Activated naive CD4-positive, alpha-beta T cell treated with anti-CD3 and anti-CD28 coated beads, Interleukin-2, amount 50 U/mL, for 72 hours (primary cell): ENCODE data around the gene USP37. TPM values are rescaled to one million over a fixed set of nuclear protein-coding genes. Genes with fewer than 3 reads are reported as not detected.
"Not testable (repeated sequence)": the region's sequence is repeated elsewhere in the genome, so short reads cannot be mapped to it uniquely, and the experiment has no call there.

Experiments used
- ATAC-seq, 2 donors: fragments of 150-1000 bp; cut with Tn5 transposase; 2 replicates each; pipeline ENCODE4 v1.10.0; 2021; ENCODE audit warnings: mild to moderate bottlenecking in 2 of 2, moderate library complexity in 2 of 2
- DNase-seq, 2 donors: peaks; one replicate each; pipeline ENCODE4 v3.0.0; 2021 to 2022; ENCODE audit warnings: low spot score in 2 of 2
- H3K27ac Mint-ChIP-seq, 2 donors: one replicate each; pipeline ENCODE4 v1.8.0; 2022; ENCODE audit warnings: mild to moderate bottlenecking in 2 of 2, mixed read lengths in 2 of 2
- H3K36me3 Mint-ChIP-seq, 2 donors: one replicate each; pipeline ENCODE4 v1.8.0; 2022; ENCODE audit warnings: mixed read lengths in 2 of 2
- H3K9me3 Mint-ChIP-seq, 2 donors: one replicate each; pipeline ENCODE4 v1.8.0; 2022; ENCODE audit warnings: mixed read lengths in 2 of 2
- total RNA-seq, 2 donors: library from RNA; stranded (reverse); gene quantifications; one replicate each; pipeline ENCODE4 v1.2.3, GENCODE V29; 2022

The USP37 gene
- total RNA-seq, 2 donors from 2014 or later: 54.0 to 65.5 TPM

DNA sequence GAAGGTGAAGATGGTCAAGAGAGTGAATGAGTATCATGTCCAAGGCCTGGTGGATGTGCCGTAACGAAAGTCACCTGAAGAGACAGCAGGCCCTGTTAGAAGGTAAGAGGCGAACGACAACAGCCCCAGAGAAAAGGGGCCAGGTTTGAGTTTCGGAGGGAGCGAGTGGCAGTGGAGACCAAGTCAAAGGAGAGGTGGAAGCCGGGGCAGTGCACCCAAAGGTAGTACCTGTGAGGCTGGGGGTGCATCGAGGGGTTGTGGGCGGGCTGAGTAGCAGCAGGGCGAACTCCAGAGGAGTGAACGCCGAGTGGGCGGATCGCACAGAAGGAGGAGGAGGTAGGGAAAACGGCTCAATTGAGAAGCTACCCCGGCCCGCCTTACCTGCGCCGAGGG lies 358 bp downstream of the USP37 start:
- ATAC-seq (peak; percentile 46 to 65), DNase-seq (no peak)
- Mint-ChIP-seq H3K27ac (peak overlapping the region; percentile 99 to 100), H3K9me3 (no peaks in the 10 kb centered on the region), H3K36me3 (peaks cover 45 to 68% of the 10 kb centered on the region in 2 donors)

DNA sequence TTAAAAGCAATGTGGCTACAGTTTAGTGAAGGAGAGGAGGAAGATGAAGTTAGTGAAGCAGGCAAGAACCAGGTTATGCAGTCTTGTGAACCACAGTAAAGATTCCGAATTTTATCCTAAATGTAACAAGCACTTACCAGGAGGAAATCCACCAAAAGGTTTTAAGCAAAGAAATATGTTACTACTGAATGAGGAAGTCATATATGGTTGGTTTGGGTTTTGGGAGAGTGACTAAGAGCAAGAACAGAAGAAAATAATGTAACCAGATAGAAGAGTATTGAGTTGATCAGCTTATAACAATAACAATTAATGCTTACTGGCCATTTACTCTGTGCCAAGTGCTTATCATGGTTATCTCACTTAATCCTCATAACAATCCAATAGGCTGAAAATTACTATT lies 1.9 kb downstream of the USP37 start:
- Mint-ChIP-seq H3K27ac (peak overlapping the region in 1 of 2 donors; percentile 99), H3K9me3 (no peaks in the 10 kb centered on the region), H3K36me3 (peaks cover 51 to 73% of the 10 kb centered on the region in 2 donors)
- DNase-seq (no peak), ATAC-seq (no peak)

DNA sequence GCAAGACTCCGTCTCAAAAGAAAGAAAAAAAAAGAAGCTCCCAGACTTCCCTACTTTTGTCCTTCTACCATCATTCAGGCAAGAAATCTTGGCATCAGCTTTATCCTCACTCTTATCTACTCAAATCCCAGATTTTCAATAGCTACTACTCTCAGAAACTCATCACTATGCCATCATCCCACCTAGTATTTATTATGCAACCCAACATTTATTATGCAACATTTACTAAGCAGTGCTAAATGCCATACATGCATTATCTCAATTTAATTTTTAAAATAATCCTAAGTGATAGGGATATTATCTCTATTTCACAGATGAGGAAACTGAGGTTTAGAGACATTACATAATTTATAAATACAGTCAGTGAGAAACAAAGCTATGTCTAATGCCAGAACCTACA lies 4.1 kb downstream of the USP37 start:
- ATAC-seq (no peak), DNase-seq (no peak)
- H3K36me3 Mint-ChIP-seq: peaks cover 31 to 61% of the 10 kb centered on the region in 2 donors
- H3K9me3 Mint-ChIP-seq: no peaks in the 10 kb centered on the region
- H3K27ac Mint-ChIP-seq: no peak overlapping the region

DNA sequence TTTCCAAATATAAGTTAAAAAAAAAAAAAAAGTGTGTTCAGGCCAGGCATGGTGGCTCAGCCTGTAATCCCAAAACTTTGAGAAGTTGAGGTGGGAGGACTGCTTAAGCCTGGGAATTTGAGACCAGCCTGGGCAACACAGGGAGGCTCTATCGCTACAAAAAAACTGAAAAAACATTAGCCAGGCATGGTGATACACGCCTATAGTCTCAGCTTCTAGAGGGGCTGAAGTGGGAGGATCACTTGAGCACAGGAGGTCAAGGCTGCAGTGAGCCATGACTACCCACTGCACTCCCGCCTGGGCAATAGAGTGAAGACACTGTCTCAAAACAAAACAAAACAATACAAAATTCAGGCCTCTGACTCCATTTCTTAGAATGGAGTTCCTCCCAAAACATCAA lies 9.2 kb downstream of the USP37 start:
- Mint-ChIP-seq H3K36me3 (peaks cover 13 to 40% of the 10 kb centered on the region in 2 donors), H3K27ac (no peak overlapping the region), H3K9me3 (no peaks in the 10 kb centered on the region)
- no peak for DNase-seq
- ATAC-seq: no peak

DNA sequence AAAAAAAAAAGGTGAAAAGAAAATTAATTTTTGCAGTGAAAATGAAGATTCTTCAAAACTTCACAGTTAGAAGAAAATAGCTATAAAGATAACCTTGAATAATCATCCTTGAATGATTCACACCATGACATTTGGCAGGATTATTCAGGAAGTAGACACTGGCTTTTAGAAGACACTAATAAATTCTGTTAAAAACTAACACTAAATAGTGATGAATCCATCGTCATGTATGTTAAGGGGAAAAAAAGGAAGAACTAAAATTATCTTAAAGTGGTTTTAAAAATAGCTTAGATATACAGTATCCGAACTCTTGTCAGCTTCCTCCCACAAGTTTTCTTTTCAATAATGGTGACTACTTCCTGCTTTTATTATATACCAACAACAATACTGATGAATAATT lies 10.2 kb downstream of the USP37 start:
- DNase-seq (no peak), ATAC-seq (no peak)
- H3K9me3 Mint-ChIP-seq: no peaks in the 10 kb centered on the region
- H3K36me3 Mint-ChIP-seq: peaks cover 18 to 46% of the 10 kb centered on the region in 2 donors
- no peak overlapping the region for H3K27ac Mint-ChIP-seq

DNA sequence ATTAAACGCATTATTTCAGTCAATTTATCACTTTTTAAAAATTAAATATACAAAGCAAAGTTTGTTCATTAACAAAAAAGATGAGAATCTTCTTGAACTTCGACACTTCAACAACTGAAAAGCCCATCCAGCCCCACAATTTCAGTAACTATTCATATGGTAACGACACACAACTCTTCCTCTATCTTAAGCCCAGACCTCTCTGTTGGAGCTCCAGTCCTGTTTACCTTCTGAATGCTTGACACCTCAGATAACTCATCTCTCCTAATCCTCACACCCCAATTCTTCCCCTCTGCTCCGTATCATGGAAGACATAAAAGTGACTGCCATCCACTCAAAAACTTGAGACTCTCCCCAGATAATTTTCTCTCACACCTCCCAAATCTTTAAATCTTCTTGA lies 12.6 kb downstream of the USP37 start:
- H3K36me3 Mint-ChIP-seq: peaks cover 23 to 42% of the 10 kb centered on the region in 2 donors
- no peak for DNase-seq

DNA sequence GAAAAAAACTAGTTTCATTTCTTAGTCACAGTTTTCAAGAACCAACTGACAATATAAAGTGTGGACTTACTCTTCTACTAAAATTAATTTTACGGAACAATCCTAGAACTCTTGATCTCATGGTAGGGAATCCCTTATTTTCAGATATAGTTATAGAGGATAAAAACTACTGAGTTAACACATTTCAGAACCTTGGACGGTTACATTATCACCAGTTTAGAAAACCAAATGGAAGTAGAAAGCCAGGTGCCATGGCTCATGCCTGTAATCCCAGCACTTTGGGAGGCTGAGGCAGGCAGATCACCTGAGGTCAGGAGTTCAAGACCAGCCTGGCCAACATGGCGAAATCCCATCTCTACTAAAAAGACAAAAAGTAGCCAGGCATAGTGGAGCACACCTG lies 13.9 kb downstream of the USP37 start:
- H3K27ac Mint-ChIP-seq: peak overlapping the region in 1 of 2 donors; percentile 53
- ATAC-seq, DNase-seq, H3K9me3 Mint-ChIP-seq: not testable (repeated sequence)
- H3K36me3 Mint-ChIP-seq: peaks cover 23 to 42% of the 10 kb centered on the region in 2 donors

More for the DNA sequence above, 12.6 kb downstream of the USP37 start:
- Mint-ChIP-seq H3K27ac (peak overlapping the region in 1 of 2 donors; percentile 40), H3K9me3 (no peaks in the 10 kb centered on the region)
- no peak for ATAC-seq

DNA sequence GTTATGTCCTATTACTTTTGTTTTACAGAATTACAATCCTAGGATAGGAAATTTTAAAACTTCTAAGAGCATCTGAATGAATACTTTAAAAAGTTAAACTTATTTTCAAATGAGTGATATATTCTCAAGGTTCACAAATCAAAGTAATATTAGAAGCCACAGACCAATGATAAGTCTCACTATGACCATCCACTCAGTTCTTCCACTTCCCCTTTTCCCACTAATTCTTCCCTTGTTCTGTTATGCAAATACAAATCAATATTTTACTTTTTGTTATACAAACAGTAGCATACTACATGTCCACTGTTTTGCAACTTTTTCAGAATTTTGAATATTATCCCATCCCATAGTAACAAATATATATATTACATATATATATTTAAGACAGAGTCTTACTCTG lies 20.2 kb downstream of the USP37 start:
- Mint-ChIP-seq H3K36me3 (peaks cover 11 to 21% of the 10 kb centered on the region in 2 donors), H3K27ac (no peak overlapping the region), H3K9me3 (no peaks in the 10 kb centered on the region)
- DNase-seq (no peak), ATAC-seq (no peak)

DNA sequence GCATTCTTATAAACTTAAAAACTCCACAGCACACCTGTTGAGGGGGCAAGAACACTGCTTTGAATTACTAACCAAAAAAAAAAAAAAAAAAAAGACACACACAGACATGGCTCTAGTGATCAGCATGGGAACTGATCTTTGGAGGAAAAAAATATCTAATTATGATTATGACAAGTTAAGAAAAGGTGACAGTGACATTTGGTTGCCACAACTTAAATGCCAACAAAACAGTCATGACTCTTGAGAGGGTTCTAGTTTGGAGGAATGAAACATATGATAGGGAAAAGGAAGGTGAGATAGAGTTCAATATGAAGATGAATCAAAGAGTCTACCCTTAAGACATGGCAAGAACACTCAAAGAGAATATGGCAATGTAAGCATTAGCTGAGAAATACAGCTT lies 20.6 kb downstream of the USP37 start:
- ATAC-seq (peak in 1 of 2 donors; percentile 56), DNase-seq (no peak)
- H3K36me3 Mint-ChIP-seq: peaks cover 9 to 17% of the 10 kb centered on the region in 2 donors
- H3K27ac Mint-ChIP-seq: no peak overlapping the region
- H3K9me3 Mint-ChIP-seq: no peaks in the 10 kb centered on the region

DNA sequence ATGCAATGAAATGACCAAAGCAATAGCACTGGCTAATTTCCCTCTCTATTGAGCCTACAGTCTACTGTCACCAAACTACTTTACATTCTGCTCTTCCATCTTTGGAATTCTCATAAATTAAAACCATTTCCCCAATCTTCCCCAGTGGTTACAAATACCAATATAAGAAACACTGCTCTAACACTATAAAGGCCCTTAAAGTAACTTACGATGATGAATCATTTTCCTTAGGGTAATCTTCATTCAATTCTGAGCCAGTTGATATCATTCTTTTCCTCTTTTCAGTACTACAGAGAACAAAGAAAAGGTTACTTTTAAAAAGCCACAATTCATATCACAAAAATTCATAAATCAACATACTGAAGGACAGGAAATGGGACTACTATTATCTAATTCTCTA lies 22.1 kb downstream of the USP37 start:
- Mint-ChIP-seq H3K36me3 (peaks cover 6 to 7% of the 10 kb centered on the region in 2 donors), H3K27ac (no peak overlapping the region), H3K9me3 (no peaks in the 10 kb centered on the region)
- DNase-seq: no peak
- ATAC-seq: no peak

DNA sequence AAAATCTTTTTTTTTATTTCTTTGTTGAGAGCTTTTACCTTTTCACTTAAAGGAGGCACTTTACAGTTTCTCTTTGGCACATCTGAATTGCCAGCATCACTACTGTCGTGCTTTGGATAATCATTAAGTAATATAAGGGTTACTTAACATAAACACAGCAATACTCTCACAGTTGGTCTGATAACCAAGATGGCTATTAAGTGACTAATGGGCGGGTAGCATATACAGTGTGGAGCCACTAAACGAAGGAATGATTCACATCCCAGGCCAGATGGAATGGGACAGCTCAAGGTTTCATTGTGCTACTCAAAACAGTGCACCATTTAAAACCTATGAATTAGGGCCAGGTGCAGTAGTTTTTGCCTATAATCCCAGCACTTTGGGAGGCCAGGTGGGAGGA lies 28.1 kb downstream of the USP37 start:
- DNase-seq: no peak
- H3K9me3 Mint-ChIP-seq: no peaks in the 10 kb centered on the region
- H3K36me3 Mint-ChIP-seq: peaks cover 6 to 9% of the 10 kb centered on the region in 2 donors
- H3K27ac Mint-ChIP-seq: no peak overlapping the region
- no peak for ATAC-seq

DNA sequence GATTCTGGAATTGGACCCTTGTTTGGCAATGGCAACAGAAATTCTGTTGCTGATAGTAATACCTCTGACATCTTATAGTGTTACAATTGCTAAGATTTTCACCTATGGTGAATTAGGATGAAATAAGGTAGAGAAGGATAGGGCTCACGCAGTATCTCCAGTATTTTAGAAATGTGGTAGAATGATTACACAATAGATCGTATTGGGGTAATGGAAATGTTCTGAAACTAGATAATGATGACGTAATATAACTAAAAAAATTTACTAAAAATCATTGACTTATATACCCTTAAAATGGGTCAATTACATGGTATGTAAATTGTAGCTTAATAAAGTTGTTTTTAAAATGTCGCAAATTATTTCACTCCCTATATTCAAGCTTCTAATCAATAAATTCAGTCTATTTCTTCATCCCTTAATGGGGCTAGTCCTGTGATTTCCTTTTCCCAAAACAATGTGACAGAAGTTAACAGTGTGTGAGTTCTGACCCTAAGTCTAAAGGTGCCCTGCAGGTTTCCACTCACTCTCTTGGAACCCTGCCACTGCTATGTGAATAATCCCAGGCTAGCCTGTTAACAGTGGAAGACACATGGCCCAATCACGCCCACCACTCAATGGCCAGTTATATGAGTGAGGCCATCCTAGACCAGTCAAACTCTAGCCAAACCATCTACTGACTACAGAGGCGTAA lies 31.2 kb downstream of the USP37 start:
- no peak for ATAC-seq
- Mint-ChIP-seq H3K27ac (peak overlapping the region in 1 of 2 donors; percentile 31), H3K9me3 (no peaks in the 10 kb centered on the region), H3K36me3 (peaks cover 7 to 19% of the 10 kb centered on the region in 2 donors)
- DNase-seq: no peak

DNA sequence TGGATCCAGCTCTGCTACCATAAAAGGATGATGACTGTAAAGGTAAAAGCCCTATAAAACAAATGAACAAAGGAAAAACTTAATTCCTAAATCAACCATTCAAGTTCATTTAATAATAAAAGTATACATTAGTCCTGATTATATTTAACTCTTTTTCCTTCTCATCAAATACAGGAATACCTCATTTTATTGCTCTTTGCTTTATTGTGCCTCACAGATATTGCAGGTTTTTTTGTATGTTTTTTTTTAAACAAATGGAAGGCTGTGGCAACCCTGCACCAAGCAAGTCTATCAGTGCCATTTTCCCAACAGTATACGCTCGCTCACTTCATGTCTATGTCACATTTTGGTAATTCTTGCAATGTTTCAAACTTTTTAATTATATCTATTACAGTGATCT lies 38.2 kb downstream of the USP37 start:
- peaks cover 27 to 69% of the 10 kb centered on the region in 2 donors for H3K36me3 Mint-ChIP-seq

DNA sequence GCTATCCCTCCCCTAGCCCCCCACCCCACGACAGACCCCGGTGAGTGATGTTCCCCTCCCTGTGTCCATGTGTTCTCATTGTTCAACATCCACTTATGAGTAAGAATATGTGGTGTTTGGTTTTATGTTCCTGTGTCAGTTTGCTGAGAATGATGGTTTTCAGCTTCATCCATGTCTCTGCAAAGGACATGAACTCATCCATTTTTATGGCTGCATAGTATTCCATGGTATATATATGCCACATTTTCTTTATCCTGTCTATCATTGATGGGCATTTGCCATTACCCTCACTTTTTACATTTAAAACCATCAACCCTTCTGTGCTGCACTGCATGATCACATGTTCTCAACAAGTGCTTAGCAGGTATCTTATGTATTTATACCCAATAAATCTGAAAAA lies 39.7 kb downstream of the USP37 start:
- H3K27ac Mint-ChIP-seq, H3K9me3 Mint-ChIP-seq, DNase-seq, ATAC-seq: not testable (repeated sequence)
- H3K36me3 Mint-ChIP-seq: peaks cover 35 to 79% of the 10 kb centered on the region in 2 donors

More for the DNA sequence above, 38.2 kb downstream of the USP37 start:
- no peak for DNase-seq
- no peaks in the 10 kb centered on the region for H3K9me3 Mint-ChIP-seq
- no peak for ATAC-seq
- H3K27ac Mint-ChIP-seq: no peak overlapping the region

DNA sequence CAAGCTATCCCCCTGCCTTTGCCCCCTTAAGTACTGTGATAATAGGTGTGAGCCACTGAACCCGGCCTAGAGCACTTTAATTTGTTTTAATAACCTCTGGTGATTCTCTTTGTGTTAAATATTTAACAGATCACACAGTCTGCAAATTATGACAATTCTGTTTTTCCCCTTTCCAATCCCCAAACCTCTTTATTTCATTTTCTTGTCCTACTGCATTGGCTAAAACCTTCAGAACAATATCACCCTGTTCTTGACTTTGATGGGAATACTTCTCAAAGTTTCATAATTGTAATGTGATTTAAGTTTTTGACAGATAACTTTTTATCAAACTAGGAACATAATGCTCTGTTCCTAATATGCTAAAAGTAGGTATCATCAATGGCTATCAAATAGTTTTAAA lies 44.5 kb downstream of the USP37 start:
- H3K27ac Mint-ChIP-seq: no peak overlapping the region
- no peak for DNase-seq
- peaks cover 24 to 67% of the 10 kb centered on the region in 2 donors for H3K36me3 Mint-ChIP-seq
- no peaks in the 10 kb centered on the region for H3K9me3 Mint-ChIP-seq
- ATAC-seq: no peak

DNA sequence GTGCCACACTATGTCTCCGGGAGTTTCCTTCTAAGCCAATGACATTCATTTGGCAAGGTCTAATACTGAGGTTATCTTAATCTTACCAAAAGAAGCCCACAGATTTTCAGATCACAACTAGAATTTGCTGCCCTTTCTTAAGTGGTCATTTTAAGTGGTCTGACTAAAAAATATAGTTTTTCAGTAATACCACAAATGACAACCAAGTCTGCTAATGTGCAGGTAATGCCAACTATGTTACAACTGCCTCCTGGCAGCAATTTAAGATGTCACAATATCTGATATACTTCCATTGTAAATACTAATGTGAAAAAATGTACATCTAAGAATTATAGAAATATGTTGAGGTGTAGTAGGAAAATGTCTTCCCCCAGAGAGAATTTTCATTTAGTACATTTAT lies 49.3 kb downstream of the USP37 start:
- H3K9me3 Mint-ChIP-seq: no peaks in the 10 kb centered on the region
- peaks cover 10 to 37% of the 10 kb centered on the region in 2 donors for H3K36me3 Mint-ChIP-seq
- H3K27ac Mint-ChIP-seq: no peak overlapping the region
- no peak for ATAC-seq
- no peak for DNase-seq

DNA sequence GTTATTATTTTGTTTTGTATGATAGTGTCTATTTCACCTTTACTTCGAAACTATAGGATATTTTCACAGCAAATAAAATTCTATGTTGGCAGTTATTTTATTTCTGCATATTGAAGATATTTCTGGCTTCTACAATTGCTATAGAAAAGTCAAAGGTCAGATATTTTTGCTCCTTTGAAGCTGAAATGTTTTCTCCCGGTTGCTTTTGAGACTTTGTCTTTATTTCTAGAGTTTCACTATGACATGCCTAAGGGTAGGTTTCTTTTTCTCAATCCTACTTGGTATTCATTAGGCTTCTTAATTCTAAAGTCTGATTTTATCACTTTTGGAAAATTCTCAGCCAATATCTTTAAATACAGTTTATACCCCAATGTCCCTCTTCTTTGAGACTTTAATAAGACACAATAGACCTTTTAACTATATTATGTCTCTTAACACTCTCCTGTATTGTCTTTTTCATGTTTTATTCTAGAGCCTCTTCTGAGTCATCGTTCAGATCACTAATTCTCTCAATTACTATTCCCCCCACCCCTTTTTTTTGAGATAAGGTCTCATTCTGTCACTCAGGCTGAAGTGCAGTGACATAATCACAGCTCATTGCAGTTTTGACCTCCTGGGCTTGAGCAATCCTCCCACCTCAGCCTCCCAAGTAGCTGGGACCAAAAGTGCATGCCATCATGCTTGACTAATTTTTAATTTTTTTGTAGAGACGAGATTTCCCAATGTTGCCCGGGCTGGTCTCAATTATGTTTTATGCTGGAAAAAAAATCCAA lies 50.5 kb downstream of the USP37 start:
- ATAC-seq (peak in 1 of 2 donors; percentile 75), DNase-seq (no peak)
- H3K36me3 Mint-ChIP-seq: peaks cover 6 to 29% of the 10 kb centered on the region in 2 donors

More for the DNA sequence above, 50.5 kb downstream of the USP37 start:
- no peaks in the 10 kb centered on the region for H3K9me3 Mint-ChIP-seq
- peak overlapping the region in 1 of 2 donors; percentile 73 for H3K27ac Mint-ChIP-seq
